Measurements from ENCODE around the gene TRIM16.
"Not testable (repeated sequence)": the region's sequence is repeated elsewhere in the genome, so short reads cannot be mapped to it uniquely, and the experiment has no call there.

Gene TRIM16

GRCh38 chr17:15669526-15669925 lies 14.6 kb downstream of the TRIM16 start:
- not testable (repeated sequence) for H3K4me1 Mint-ChIP-seq (ENCODE audit: low read depth); H3K27me3 Mint-ChIP-seq; H3K9me3 Mint-ChIP-seq; H3K27ac Mint-ChIP-seq; H3K4me3 Mint-ChIP-seq
- H3K36me3 Mint-ChIP-seq (ENCODE audit: low read depth), result peaks cover 28% of the 10 kb centered on the region

GRCh38 chr17:15663691-15664090 lies 20.4 kb downstream of the TRIM16 start:
- H3K27me3 Mint-ChIP-seq, result no peaks in the 10 kb centered on the region
- H3K9me3 Mint-ChIP-seq, result no peaks in the 10 kb centered on the region
- no peaks in the 10 kb centered on the region for H3K4me1 Mint-ChIP-seq (ENCODE audit: low read depth)
- H3K36me3 Mint-ChIP-seq (ENCODE audit: low read depth), result peaks cover 46% of the 10 kb centered on the region
- H3K27ac Mint-ChIP-seq, result no peak overlapping the region
- H3K4me3 Mint-ChIP-seq, result no peak overlapping the region

- H3K4me1 Mint-ChIP-seq (ENCODE audit: low read depth), result no peaks in the 10 kb centered on the region
- H3K27ac Mint-ChIP-seq, result no peak overlapping the region
- peaks cover 47% of the 10 kb centered on the region for H3K36me3 Mint-ChIP-seq (ENCODE audit: low read depth)
- H3K4me3 Mint-ChIP-seq, result no peak overlapping the region
- no peaks in the 10 kb centered on the region for H3K27me3 Mint-ChIP-seq
- H3K9me3 Mint-ChIP-seq, result no peaks in the 10 kb centered on the region
Observed at GRCh38 chr17:15663176-15663575, 20.9 kb downstream of the TRIM16 start.

GRCh38 chr17:15662681-15663080 lies 21.4 kb downstream of the TRIM16 start:
- no peak overlapping the region for H3K27ac Mint-ChIP-seq
- peaks cover 47% of the 10 kb centered on the region for H3K36me3 Mint-ChIP-seq (ENCODE audit: low read depth)
- no peaks in the 10 kb centered on the region for H3K4me1 Mint-ChIP-seq (ENCODE audit: low read depth)
- no peaks in the 10 kb centered on the region for H3K27me3 Mint-ChIP-seq
- no peaks in the 10 kb centered on the region for H3K9me3 Mint-ChIP-seq
- no peak overlapping the region for H3K4me3 Mint-ChIP-seq

GRCh38 chr17:15660077-15660476 lies 24.0 kb downstream of the TRIM16 start:
- Mint-ChIP-seq H3K4me3 (no peak overlapping the region), H3K36me3 (ENCODE audit: low read depth) (peaks cover 42% of the 10 kb centered on the region), H3K27ac (no peak overlapping the region), H3K27me3 (no peaks in the 10 kb centered on the region), H3K9me3 (no peaks in the 10 kb centered on the region), H3K4me1 (ENCODE audit: low read depth) (no peaks in the 10 kb centered on the region)

- Mint-ChIP-seq H3K4me1 (ENCODE audit: low read depth) (no peaks in the 10 kb centered on the region), H3K36me3 (ENCODE audit: low read depth) (peaks cover 42% of the 10 kb centered on the region), H3K27me3 (no peaks in the 10 kb centered on the region), H3K4me3 (no peak overlapping the region), H3K9me3 (no peaks in the 10 kb centered on the region), H3K27ac (no peak overlapping the region)
Observed at GRCh38 chr17:15659663-15660062, 24.4 kb downstream of the TRIM16 start.

GRCh38 chr17:15659236-15659635 lies 24.9 kb downstream of the TRIM16 start:
- Mint-ChIP-seq H3K27ac (no peak overlapping the region), H3K4me3 (no peak overlapping the region)

GRCh38 chr17:15658296-15658695 lies 25.8 kb downstream of the TRIM16 start:
- Mint-ChIP-seq H3K27ac (no peak overlapping the region), H3K4me1 (ENCODE audit: low read depth) (no peaks in the 10 kb centered on the region), H3K4me3 (no peak overlapping the region), H3K27me3 (no peaks in the 10 kb centered on the region), H3K36me3 (ENCODE audit: low read depth) (peaks cover 36% of the 10 kb centered on the region), H3K9me3 (no peaks in the 10 kb centered on the region)

More at GRCh38 chr17:15659236-15659635, 24.9 kb downstream of the TRIM16 start:
- peaks cover 42% of the 10 kb centered on the region for H3K36me3 Mint-ChIP-seq (ENCODE audit: low read depth)
- no peaks in the 10 kb centered on the region for H3K9me3 Mint-ChIP-seq
- H3K4me1 Mint-ChIP-seq (ENCODE audit: low read depth), result no peaks in the 10 kb centered on the region
- H3K27me3 Mint-ChIP-seq, result no peaks in the 10 kb centered on the region

GRCh38 chr17:15657868-15658267 lies 26.2 kb downstream of the TRIM16 start:
- H3K4me3 Mint-ChIP-seq, result no peak overlapping the region
- H3K27ac Mint-ChIP-seq, result no peak overlapping the region
- H3K36me3 Mint-ChIP-seq (ENCODE audit: low read depth), result peaks cover 35% of the 10 kb centered on the region
- no peaks in the 10 kb centered on the region for H3K9me3 Mint-ChIP-seq
- H3K4me1 Mint-ChIP-seq (ENCODE audit: low read depth), result no peaks in the 10 kb centered on the region
- no peaks in the 10 kb centered on the region for H3K27me3 Mint-ChIP-seq

GRCh38 chr17:15654886-15655561 lies 29.1 kb downstream of the TRIM16 start:
- Mint-ChIP-seq H3K4me1 (ENCODE audit: low read depth) (peaks cover 3% of the 10 kb centered on the region), H3K36me3 (ENCODE audit: low read depth) (peaks cover 23% of the 10 kb centered on the region), H3K4me3 (no peak overlapping the region), H3K9me3 (no peaks in the 10 kb centered on the region), H3K27me3 (no peaks in the 10 kb centered on the region), H3K27ac (no peak overlapping the region)

- H3K27me3 Mint-ChIP-seq; H3K27ac Mint-ChIP-seq; H3K9me3 Mint-ChIP-seq; H3K4me3 Mint-ChIP-seq; H3K4me1 Mint-ChIP-seq (ENCODE audit: low read depth): not testable (repeated sequence)
- H3K36me3 Mint-ChIP-seq (ENCODE audit: low read depth), result peaks cover 23% of the 10 kb centered on the region
Observed at GRCh38 chr17:15654401-15654800, 29.7 kb downstream of the TRIM16 start.

- H3K36me3 Mint-ChIP-seq (ENCODE audit: low read depth), result peaks cover 15% of the 10 kb centered on the region
- H3K27me3 Mint-ChIP-seq, result no peaks in the 10 kb centered on the region
- no peak overlapping the region for H3K27ac Mint-ChIP-seq
- no peaks in the 10 kb centered on the region for H3K9me3 Mint-ChIP-seq
- no peak overlapping the region for H3K4me3 Mint-ChIP-seq
- H3K4me1 Mint-ChIP-seq (ENCODE audit: low read depth), result peaks cover 3% of the 10 kb centered on the region
Observed at GRCh38 chr17:15652960-15653359, 31.2 kb downstream of the TRIM16 start.

- no peak overlapping the region for H3K27ac Mint-ChIP-seq
- H3K4me3 Mint-ChIP-seq, result no peak overlapping the region
Observed at GRCh38 chr17:15651583-15652110, 32.5 kb downstream of the TRIM16 start.

GRCh38 chr17:15650741-15651582 lies 33.1 kb downstream of the TRIM16 start:
- no peak overlapping the region for H3K4me3 Mint-ChIP-seq

More at GRCh38 chr17:15651583-15652110, 32.5 kb downstream of the TRIM16 start:
- H3K27me3 Mint-ChIP-seq, result no peaks in the 10 kb centered on the region
- H3K4me1 Mint-ChIP-seq (ENCODE audit: low read depth), result peaks cover 3% of the 10 kb centered on the region
- H3K9me3 Mint-ChIP-seq, result no peaks in the 10 kb centered on the region
- H3K36me3 Mint-ChIP-seq (ENCODE audit: low read depth), result peaks cover 7% of the 10 kb centered on the region

GRCh38 chr17:15649861-15650421 lies 34.2 kb downstream of the TRIM16 start:
- Mint-ChIP-seq H3K36me3 (ENCODE audit: low read depth) (peaks cover 7% of the 10 kb centered on the region), H3K9me3 (no peaks in the 10 kb centered on the region), H3K4me3 (no peak overlapping the region), H3K27me3 (no peaks in the 10 kb centered on the region), H3K4me1 (ENCODE audit: low read depth) (peaks cover 11% of the 10 kb centered on the region), H3K27ac (no peak overlapping the region)

More at GRCh38 chr17:15650741-15651582, 33.1 kb downstream of the TRIM16 start:
- Mint-ChIP-seq H3K27ac (peak overlapping the region; percentile 16), H3K9me3 (no peaks in the 10 kb centered on the region), H3K36me3 (ENCODE audit: low read depth) (peaks cover 7% of the 10 kb centered on the region), H3K27me3 (no peaks in the 10 kb centered on the region), H3K4me1 (ENCODE audit: low read depth) (peaks cover 3% of the 10 kb centered on the region)
